GM12878 (cell line): ENCODE measurements around the gene RBBP8NL. TPM values are rescaled to one million over a fixed set of nuclear protein-coding genes. Genes with fewer than 3 reads are reported as not detected.

ENCODE experiments used
- ATAC-seq: fragments of 200-7000 bp; cut with Tn5 transposase; 3 replicates; pipeline ENCODE4 v1.9.1; 2020; ENCODE audit warnings: mild to moderate bottlenecking, moderate library complexity
- BruUV-seq: library from RNA; stranded (reverse); fragments of 400-500 nt; replicated peaks from 2 replicates; lab custom pipeline; 2021; lab: Mats Ljungman, UMichigan
- CTCF ChIA-PET: fragments of 300-600 bp; sonication (Branson Sonifier 250); formaldehyde crosslinking; extraction: SDS; loops from one replicate; lab custom pipeline; 2021; ENCODE audit warnings: inconsistent platforms; lab: Yijun Ruan, JAX
- POLR2A ChIA-PET: fragments of 350-600 bp; formaldehyde crosslinking; extraction: SDS; loops from one replicate; lab custom pipeline; 2021; ENCODE audit warnings: inconsistent platforms; lab: Charles Lee
- RAD21 ChIA-PET: fragments of 300-600 bp; sonication (Branson Sonifier 250); formaldehyde crosslinking; loops from one replicate; lab custom pipeline; 2023; ENCODE audit warnings: antibody characterized with exemption; ENCODE audit not compliant: unreplicated experiment; lab: Charles Lee
- SMC1A ChIA-PET: fragments of 300-600 bp; sonication (Branson Sonifier 250); formaldehyde crosslinking; loops from one replicate; lab custom pipeline; 2023; ENCODE audit not compliant: unreplicated experiment, uncharacterized antibody; lab: Charles Lee
- DNase-seq: peaks from one replicate; pipeline ENCODE4 v3.0.0-alpha.2; 2011; ENCODE audit warnings: low read depth, low spot score
- FAIRE-seq: peaks from 3 replicates; lab custom pipeline; 2011; peaks lifted over from hg19 to GRCh38; lab: Jason Lieb, UNC
- H2AFZ ChIP-seq: 2 replicates; pipeline ENCODE4 v1.6.0; 2011; ENCODE audit warnings: low read depth, low read length, control low read depth; ENCODE audit not compliant: control insufficient read depth
- H3K27ac ChIP-seq: 2 replicates; pipeline ENCODE4 v1.5.1; 2011; ENCODE audit warnings: control low read depth; ENCODE audit not compliant: control insufficient read depth, insufficient read depth
- H3K27me3 ChIP-seq, 2 experiments: replicated peaks in 1 of 2; 2 replicates each; pipeline versions ENCODE4 v1.6.0 to v1.6.1; 2011; ENCODE audit warnings: low read length in 1 of 2; ENCODE audit not compliant: control insufficient read depth in 2 of 2, insufficient read depth in 2 of 2
- H3K36me3 ChIP-seq, 2 experiments: 2 replicates each; pipeline ENCODE4 v1.5.1; 2011; ENCODE audit warnings: low read length in 1 of 2; ENCODE audit not compliant: control insufficient read depth in 2 of 2, insufficient read depth in 2 of 2
- H3K4me1 ChIP-seq: 2 replicates; pipeline ENCODE4 v1.6.1; 2011; ENCODE audit warnings: mild to moderate bottlenecking, low read length, moderate library complexity, mixed read lengths; ENCODE audit not compliant: control insufficient read depth, insufficient read depth
- H3K4me2 ChIP-seq: 2 replicates; pipeline ENCODE4 v1.6.0; 2011; ENCODE audit warnings: control low read depth; ENCODE audit not compliant: control insufficient read depth, insufficient read depth
- H3K4me3 ChIP-seq: fragments of 200-600 bp; sonication (generic); 2 replicates; pipeline ENCODE4 v1.5.1; 2016
- H3K79me2 ChIP-seq: 2 replicates; pipeline ENCODE4 v1.6.0; 2011; ENCODE audit warnings: low read length; ENCODE audit not compliant: control insufficient read depth, insufficient read depth
- H3K9ac ChIP-seq: 2 replicates; pipeline ENCODE4 v1.8.0; 2011; ENCODE audit warnings: low read length, control low read depth, mixed read lengths; ENCODE audit not compliant: control insufficient read depth, insufficient read depth
- H3K9me3 ChIP-seq: replicated peaks from 3 replicates; pipeline ENCODE4 v1.5.1; 2011; ENCODE audit warnings: mild to moderate bottlenecking, low read length; ENCODE audit not compliant: control insufficient read depth, insufficient read depth
- H4K20me1 ChIP-seq: 2 replicates; pipeline ENCODE4 v1.6.0; 2011; ENCODE audit not compliant: control insufficient read depth, insufficient read depth
- ATF7 ChIP-seq: fragments of 450-650 bp; IDR thresholded peaks from 2 replicates; pipeline ENCODE4 v1.6.1; 2016; ENCODE audit warnings: low read depth, mild to moderate bottlenecking
- BCL11A ChIP-seq: IDR thresholded peaks from 2 replicates; pipeline ENCODE4 v1.6.1; 2011; ENCODE audit warnings: low read depth, low read length
- BMI1 ChIP-seq: fragments of 450-650 bp; IDR thresholded peaks from 2 replicates; pipeline ENCODE4 v1.6.1; 2016; ENCODE audit warnings: mild to moderate bottlenecking, moderate library complexity, borderline replicate concordance
- CREB1 ChIP-seq: IDR thresholded peaks from 2 replicates; pipeline ENCODE4 v1.6.1; 2012; ENCODE audit warnings: low read depth, mild to moderate bottlenecking, inconsistent platforms
- EGR1 ChIP-seq, 2 experiments: IDR thresholded peaks; 1 replicate in 1 of 2; 2 replicates in 1 of 2; pipeline ENCODE4 v1.6.1; 2011 to 2012; ENCODE audit warnings: low read depth in 2 of 2, low read length in 2 of 2, borderline replicate concordance in 1 of 2, mild to moderate bottlenecking in 1 of 2, moderate library complexity in 1 of 2
- FOXM1 ChIP-seq: IDR thresholded peaks from 2 replicates; pipeline ENCODE4 v1.6.1; 2012; ENCODE audit warnings: low read depth, mild to moderate bottlenecking, inconsistent platforms, low read length, moderate library complexity
- HDGF ChIP-seq: fragments of 450-650 bp; IDR thresholded peaks from 2 replicates; pipeline ENCODE4 v1.6.1; 2016; ENCODE audit warnings: antibody characterized with exemption
- MTA2 ChIP-seq: fragments of 450-650 bp; IDR thresholded peaks from 2 replicates; pipeline ENCODE4 v1.6.1; 2016; ENCODE audit warnings: low read depth, mild to moderate bottlenecking, moderate library complexity
- NR2F1 ChIP-seq: fragments of 450-650 bp; conservative IDR thresholded peaks from 2 replicates; pipeline ENCODE4 v1.6.1; 2017; ENCODE audit warnings: mild to moderate bottlenecking
- PAX5 ChIP-seq: IDR thresholded peaks from 2 replicates; pipeline ENCODE4 v1.6.1; 2011; ENCODE audit warnings: low read depth, low read length, borderline replicate concordance
- RAD51 ChIP-seq: fragments of 450-650 bp; IDR thresholded peaks from 2 replicates; pipeline ENCODE4 v1.6.1; 2016; ENCODE audit warnings: moderate library complexity, mild to moderate bottlenecking, inconsistent platforms
- RBBP5 ChIP-seq: fragments of 200-600 bp; sonication (generic); conservative IDR thresholded peaks from 2 replicates; pipeline ENCODE4 v1.6.1; 2016
- RCOR1 ChIP-seq: conservative IDR thresholded peaks from 2 replicates; pipeline ENCODE4 v1.6.1; 2012; ENCODE audit warnings: low read depth, low read length, improper control_type of control experiment
- REST ChIP-seq: IDR thresholded peaks from 2 replicates; pipeline ENCODE4 v1.6.1; 2012; ENCODE audit warnings: mild to moderate bottlenecking, low read depth, low read length
- SMAD5 ChIP-seq: IDR thresholded peaks from 2 replicates; pipeline ENCODE4 v1.6.1; 2016; ENCODE audit warnings: antibody characterized with exemption, low read depth
- SMC3 ChIP-seq: IDR thresholded peaks from 2 replicates; pipeline ENCODE4 v1.6.1; 2011; ENCODE audit warnings: low read length, improper control_type of control experiment, borderline replicate concordance
- ZNF384 ChIP-seq: IDR thresholded peaks from 2 replicates; pipeline ENCODE4 v1.6.1; 2012; ENCODE audit warnings: low read depth, mild to moderate bottlenecking, low read length, improper control_type of control experiment, borderline replicate concordance
- WGBS: methylation state at CpG from one replicate; pipeline ENCODE4 v1.1.6; 2016; ENCODE audit warnings: low lambda C conversion rate; ENCODE audit not compliant: insufficient replicate concordance, insufficient coverage; ENCODE audit errors: missing lambda C conversion rate; 5-methylcytosine and 5-hydroxymethylcytosine counted together
- in situ Hi-C: fragments of 300-500 bp; cut with MboI; formaldehyde crosslinking; loops from 9 replicates; pipeline ENCODE4 v1.14.3; 2018; ENCODE audit warnings: mixed read lengths
- intact Hi-C: fragments of 100-400 bp; cut with micrococcal nuclease; formaldehyde crosslinking; loops from one replicate; pipeline ENCODE4 v1.14.2; 2022; ENCODE audit not compliant: unreplicated experiment
- polyA plus RNA-seq, 11 experiments: library from polyadenylated mRNA; depleted of rRNA in 4 of 11; unstranded in 6 of 11; stranded (reverse) in 5 of 11; fragments of >200 nt; fragmentation: Nextera tagmentation in 4 of 11; fragmentation: Illumina TruSeq in 1 of 11; extraction: Ambion mirVana in 4 of 11; extraction: Trizol in 1 of 11; gene quantifications; 1 replicate in 1 of 11; 2 replicates in 10 of 11; pipeline versions ENCODE4 v1.2.1 to v1.2.3, GENCODE V29; 2011 to 2016; ENCODE audit warnings: inconsistent platforms in 2 of 11, missing spikeins in 2 of 11, low read depth in 1 of 11
- total RNA-seq, 4 experiments: library from RNA; depleted of rRNA in 3 of 4; stranded (reverse); fragments of >200 nt in 3 of 4; fragmentation: Illumina TruSeq in 1 of 4; extraction: Trizol in 1 of 4; gene quantifications; 2 replicates each; pipeline versions ENCODE4 v1.2.1 to v1.2.3, GENCODE V29; 2013 to 2021
- TF ChIP-seq, protein P1 (sequence below): fragments of 450-650 bp; IDR thresholded peaks from 2 replicates; pipeline ENCODE4 v1.6.1; 2017; ENCODE audit warnings: antibody characterized with exemption, mild to moderate bottlenecking, moderate library complexity

RBBP8NL gene
- total and polyA plus RNA-seq, 10 of the 15 experiments (the other 5 are each of a cell fraction or from before 2014, with no cell fraction given), result not detected

GRCh38 chr20:62372042-62372993 lies 55.0 kb downstream of the RBBP8NL start (continued):
- TF ChIP-seq, protein P1, sequence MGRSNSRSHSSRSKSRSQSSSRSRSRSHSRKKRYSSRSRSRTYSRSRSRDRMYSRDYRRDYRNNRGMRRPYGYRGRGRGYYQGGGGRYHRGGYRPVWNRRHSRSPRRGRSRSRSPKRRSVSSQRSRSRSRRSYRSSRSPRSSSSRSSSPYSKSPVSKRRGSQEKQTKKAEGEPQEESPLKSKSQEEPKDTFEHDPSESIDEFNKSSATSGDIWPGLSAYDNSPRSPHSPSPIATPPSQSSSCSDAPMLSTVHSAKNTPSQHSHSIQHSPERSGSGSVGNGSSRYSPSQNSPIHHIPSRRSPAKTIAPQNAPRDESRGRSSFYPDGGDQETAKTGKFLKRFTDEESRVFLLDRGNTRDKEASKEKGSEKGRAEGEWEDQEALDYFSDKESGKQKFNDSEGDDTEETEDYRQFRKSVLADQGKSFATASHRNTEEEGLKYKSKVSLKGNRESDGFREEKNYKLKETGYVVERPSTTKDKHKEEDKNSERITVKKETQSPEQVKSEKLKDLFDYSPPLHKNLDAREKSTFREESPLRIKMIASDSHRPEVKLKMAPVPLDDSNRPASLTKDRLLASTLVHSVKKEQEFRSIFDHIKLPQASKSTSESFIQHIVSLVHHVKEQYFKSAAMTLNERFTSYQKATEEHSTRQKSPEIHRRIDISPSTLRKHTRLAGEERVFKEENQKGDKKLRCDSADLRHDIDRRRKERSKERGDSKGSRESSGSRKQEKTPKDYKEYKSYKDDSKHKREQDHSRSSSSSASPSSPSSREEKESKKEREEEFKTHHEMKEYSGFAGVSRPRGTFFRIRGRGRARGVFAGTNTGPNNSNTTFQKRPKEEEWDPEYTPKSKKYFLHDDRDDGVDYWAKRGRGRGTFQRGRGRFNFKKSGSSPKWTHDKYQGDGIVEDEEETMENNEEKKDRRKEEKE, result no peak
- TF ChIP-seq SMAD5, result no peak
- TF ChIP-seq BMI1, result no peak

- H3K4me1 ChIP-seq, result peaks cover 5% of the 10 kb centered on the region
- ChIA-PET POLR2A (no interaction called here), CTCF (interaction anchor here (0.8 kb wide), 1 partner anchor 134 kb away, joined by 4 read pairs; no protein-coding TSS in a partner anchor), SMC1A (no interaction called here), RAD21 (no interaction called here)
- no peaks in the 10 kb centered on the region for H4K20me1 ChIP-seq
- H3K4me2 ChIP-seq, result no peak overlapping the region
- H2AFZ ChIP-seq, result no peak overlapping the region
- H3K27me3 ChIP-seq, result peaks cover 4 to 15% of the 10 kb centered on the region in 2 experiments
- WGBS, result 50% methylated on average over 6 of the region's 8 CpGs
- in situ Hi-C loops, result no loop called here
- DNase-seq, result no peak
- H3K9ac ChIP-seq, result no peak overlapping the region
- FAIRE-seq, result no peak
- no peak overlapping the region for H3K27ac ChIP-seq
- BruUV-seq, result no TSS peak
- no peak for ATAC-seq
- H3K79me2 ChIP-seq, result no peaks in the 10 kb centered on the region
- intact Hi-C loops, result no loop called here
- no peaks in the 10 kb centered on the region for H3K36me3 ChIP-seq
- no peaks in the 10 kb centered on the region for H3K9me3 ChIP-seq
- no peak overlapping the region for H3K4me3 ChIP-seq
- TF ChIP-seq CREB1 (no peak), NR2F1 (no peak), MTA2 (no peak), ATF7 (no peak), ZNF384 (no peak), BCL11A (no peak), REST (no peak), EGR1 (IDR thresholded peaks at IDR 0.05; ENCODE audit: borderline replicate concordance in 1 of 2, low read depth in 2 of 2, low read length in 2 of 2) (no peak), RBBP5 (no peak), SMC3 (no peak), PAX5 (no peak), FOXM1 (no peak), HDGF (no peak), RAD51 (no peak), RCOR1 (no peak)
Measured at GRCh38 chr20:62371588-62372041, 55.7 kb downstream of the RBBP8NL start.
